A673 (cell line): ENCODE results near the gene GPD2.

Source experiments
- EZH2 ChIP-seq: fragments of 200-600 bp; sonication (generic); IDR thresholded peaks from 2 replicates; pipeline ENCODE4 v1.6.1; 2017; ENCODE audit warnings: borderline replicate concordance, low read depth, mild to moderate bottlenecking, mixed read lengths, antibody characterized with exemption, low read length; ENCODE audit not compliant: poor library complexity, severe bottlenecking
- TF ChIP-seq, protein P1 (sequence below): fragments of 300-800, 200-600 bp; sonication (generic); conservative IDR thresholded peaks from 2 replicates; pipeline ENCODE4 v1.5.1; 2017; ENCODE audit warnings: low read depth, mild to moderate bottlenecking, antibody characterized with exemption, low read length, moderate library complexity, mixed read lengths

DNA sequence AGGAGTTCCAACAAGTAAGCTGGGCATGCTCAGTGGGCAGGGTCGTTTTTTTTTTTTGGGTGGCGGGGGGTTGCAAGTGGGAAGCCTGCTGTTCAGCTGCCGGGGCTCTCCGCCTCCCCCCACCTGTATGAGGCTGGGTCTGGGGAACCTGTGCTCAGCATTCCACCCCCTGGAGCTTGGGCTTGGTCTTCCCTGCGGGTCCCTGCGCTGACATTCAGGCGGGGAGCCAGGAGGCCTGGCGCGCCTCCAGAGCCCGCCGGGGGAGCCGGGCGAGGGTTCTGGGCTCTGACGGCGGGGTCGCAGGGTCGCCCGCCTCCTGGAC, 822 bp upstream of the GPD2 start:
- TF ChIP-seq, protein P1, sequence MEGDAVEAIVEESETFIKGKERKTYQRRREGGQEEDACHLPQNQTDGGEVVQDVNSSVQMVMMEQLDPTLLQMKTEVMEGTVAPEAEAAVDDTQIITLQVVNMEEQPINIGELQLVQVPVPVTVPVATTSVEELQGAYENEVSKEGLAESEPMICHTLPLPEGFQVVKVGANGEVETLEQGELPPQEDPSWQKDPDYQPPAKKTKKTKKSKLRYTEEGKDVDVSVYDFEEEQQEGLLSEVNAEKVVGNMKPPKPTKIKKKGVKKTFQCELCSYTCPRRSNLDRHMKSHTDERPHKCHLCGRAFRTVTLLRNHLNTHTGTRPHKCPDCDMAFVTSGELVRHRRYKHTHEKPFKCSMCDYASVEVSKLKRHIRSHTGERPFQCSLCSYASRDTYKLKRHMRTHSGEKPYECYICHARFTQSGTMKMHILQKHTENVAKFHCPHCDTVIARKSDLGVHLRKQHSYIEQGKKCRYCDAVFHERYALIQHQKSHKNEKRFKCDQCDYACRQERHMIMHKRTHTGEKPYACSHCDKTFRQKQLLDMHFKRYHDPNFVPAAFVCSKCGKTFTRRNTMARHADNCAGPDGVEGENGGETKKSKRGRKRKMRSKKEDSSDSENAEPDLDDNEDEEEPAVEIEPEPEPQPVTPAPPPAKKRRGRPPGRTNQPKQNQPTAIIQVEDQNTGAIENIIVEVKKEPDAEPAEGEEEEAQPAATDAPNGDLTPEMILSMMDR, result no peak
- TF ChIP-seq EZH2, result no peak
